NCI-H187 (cell line): ENCODE data around the gene HNRNPH3.

Source experiments
- DNase-seq, 2 experiments: peaks; one replicate each; lab custom pipeline; 2025; lab: John Stamatoyannopoulos, UW

The HNRNPH3 gene

DNA sequence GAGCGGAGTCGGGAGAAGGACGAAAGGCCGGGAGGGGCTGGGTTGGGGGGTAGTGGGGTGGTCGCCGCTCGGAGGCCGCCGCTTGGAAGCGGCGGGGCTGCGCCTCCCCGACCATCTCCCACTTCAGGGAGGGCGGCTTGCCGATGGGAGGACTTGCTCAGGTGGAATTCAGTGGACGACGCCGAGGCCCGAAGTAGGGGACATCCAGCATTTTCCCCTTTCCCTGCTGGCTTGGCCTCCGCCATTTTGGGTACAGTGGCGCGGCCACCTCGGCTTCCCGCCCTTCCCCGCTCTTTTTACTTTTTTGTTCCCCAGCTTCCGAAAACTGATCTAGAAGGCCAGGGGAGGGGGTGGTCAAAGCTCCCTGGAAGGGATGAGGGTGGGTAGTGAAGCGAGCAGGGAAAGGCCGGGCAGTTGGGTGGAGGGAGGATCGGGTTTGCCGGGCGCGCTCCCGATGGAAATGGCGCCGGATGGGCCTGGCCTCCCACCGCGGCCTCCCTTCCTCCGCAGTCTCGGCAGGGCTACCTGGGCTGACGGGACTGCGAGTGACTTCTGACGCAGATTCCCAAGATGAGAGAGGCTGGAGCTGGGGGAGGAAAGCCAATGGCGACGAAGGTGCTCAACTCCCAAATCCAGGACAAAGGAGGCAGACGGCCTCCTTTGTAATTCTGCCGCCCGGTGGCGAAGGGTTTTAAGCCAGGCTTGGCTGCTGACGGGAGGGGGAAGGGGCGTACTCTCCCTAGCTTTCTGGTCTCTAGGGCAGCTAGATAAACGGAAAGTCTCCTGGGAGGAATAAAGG, 594 bp downstream of the HNRNPH3 start, which contains the start of gene PBLD:
TSS of gene PBLD (minus strand) at position 670 of the 799 bp plus-strand sequence. CDS start 26,084 bp downstream, outside the sequence.
- DNase-seq = peak; percentile 33 to 69

DNA sequence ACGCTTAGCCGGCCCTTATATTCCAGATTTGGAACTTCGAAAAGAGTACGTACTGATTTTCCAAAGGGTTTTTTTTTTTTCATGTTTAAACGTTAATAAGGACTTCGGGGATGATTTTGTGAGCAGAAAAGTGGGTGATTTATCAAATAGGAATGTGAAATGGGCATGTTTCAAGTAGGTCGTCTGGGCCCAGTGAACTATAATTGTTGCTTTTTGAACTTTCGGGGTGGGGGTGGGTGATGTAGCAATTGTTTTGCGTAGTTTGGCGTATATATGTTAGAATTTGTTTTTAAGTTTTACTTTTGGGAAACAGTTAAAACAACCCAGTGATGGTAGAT, 1.2 kb downstream of the HNRNPH3 start:
- DNase-seq = no peak

GRCh38 chr10:68333440-68334431, 1.9 kb downstream of the HNRNPH3 start:
- DNase-seq = no peak

DNA sequence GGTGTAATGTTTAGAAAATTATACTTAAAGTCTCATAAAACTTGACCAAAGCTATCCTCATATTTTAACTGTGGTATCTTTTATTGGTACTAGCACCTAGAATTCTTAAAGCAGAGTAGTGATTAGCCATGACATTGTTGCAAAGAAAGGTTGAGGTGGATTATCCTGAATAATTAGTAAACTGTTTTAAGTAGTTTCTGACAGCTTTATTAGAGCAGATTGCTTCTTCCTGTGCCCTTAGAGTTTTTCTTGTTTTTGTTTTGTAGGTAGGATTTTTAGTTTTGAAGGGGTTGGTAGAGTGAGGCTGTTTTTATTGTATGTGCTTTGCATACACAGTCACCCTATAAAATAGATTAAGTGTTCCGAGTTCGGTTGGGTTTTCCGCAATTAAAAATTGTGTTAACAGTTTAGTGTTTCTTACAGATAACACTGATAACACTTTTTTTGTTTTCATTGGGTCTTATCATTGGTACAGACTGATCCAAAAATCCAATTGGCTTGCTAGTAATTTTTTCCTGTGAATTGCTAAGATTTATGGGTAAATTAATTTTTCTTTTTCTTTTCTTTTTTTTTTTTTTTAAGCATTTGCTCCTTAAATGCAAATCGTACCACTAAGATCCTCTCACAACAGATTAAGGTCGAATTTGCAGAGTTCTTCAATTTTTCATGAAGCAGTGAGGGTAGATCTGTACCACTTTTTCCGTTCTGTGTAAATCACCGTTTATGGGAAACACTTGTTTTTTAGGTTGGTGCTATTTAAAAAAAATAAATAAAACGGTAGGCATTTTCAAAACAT, 3.0 kb downstream of the HNRNPH3 start:
- DNase-seq = no peak

GRCh38 chr10:68336754-68337351, 5.0 kb downstream of the HNRNPH3 start:
- DNase-seq = no peak

DNA sequence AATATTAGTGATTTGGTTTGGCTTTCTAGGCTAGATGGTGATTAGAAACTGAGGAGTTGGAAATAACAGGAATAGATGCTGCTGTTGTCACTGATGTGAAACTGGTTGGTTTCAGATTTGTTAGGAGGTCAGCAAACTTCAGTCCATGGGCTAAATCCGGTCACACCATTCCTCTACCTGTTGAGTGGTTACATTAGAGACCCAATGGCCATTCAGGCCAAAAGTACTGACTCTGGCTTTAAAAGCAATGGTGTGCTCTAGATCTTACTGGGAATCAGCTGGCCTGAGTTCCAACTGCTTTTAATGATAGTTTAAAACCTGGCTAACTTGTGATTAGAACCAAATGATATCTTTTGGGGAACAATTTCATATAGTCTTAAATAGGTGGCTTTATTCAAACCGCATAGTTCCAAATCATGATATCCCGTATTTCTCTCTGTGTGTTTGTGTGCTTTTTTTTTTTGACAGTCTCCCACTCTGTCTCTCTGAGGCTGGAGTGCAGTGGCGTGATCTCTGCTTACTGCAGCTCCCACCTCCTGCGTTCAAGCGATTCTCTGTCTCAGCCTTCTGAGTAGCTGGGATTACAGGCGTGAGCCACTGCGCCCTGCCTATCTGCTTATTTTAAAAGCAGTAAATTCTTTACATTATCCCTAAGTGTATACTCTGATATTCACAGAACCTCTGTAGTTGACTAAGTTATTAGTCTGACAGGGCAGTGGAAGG, 8.7 kb downstream of the HNRNPH3 start:
- no peak for DNase-seq

DNA sequence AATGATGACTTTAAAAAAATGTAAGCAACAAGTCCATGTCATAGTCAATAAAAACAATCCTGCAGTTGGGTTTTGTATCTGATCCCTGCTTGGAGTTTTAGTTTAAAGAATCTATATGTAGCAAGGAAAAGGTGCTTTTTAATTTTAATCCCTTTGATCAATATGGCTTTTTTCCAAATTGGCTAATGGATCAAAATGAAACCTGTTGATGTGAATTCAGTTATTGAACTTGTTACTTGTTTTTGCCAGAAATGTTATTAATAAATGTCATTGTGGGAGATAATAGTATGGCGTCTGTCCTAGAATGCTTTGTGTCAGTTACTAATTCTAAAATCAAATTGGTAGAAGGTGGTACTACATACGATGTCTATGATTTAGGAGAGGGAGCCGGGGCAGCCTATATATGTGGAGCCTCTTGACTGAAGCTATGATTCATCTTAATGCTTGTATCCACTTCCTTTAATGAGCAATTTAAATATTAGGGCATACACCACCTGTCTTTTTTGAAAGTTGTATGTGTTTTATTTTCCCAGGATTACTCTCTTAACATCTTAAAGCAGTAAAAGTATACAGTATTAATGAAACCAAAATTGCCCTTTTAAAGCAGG, 11.1 kb downstream of the HNRNPH3 start:
- DNase-seq = no peak

DNA sequence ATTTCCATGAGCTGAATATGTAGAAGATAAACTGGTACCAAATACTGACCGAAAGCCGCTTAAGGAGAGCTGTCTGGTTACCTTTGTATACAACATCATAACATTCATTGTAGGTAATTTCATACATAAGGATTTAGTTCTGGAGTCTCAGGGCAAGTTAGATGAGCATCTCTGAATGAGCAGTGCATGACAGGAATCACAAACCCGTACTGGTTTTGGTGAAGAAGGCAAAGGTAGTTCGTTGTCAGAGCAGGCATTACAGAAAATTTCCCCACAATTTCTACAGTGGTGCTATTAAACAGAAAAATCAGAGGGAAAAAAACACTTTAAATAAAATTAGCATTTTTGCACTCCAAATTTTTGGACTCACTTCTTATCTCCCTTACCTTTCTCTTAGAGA, 13.8 kb downstream of the HNRNPH3 start:
- no peak for DNase-seq

- no peak for DNase-seq
Measured at GRCh38 chr10:68346774-68347173, 14.9 kb downstream of the HNRNPH3 start.

DNA sequence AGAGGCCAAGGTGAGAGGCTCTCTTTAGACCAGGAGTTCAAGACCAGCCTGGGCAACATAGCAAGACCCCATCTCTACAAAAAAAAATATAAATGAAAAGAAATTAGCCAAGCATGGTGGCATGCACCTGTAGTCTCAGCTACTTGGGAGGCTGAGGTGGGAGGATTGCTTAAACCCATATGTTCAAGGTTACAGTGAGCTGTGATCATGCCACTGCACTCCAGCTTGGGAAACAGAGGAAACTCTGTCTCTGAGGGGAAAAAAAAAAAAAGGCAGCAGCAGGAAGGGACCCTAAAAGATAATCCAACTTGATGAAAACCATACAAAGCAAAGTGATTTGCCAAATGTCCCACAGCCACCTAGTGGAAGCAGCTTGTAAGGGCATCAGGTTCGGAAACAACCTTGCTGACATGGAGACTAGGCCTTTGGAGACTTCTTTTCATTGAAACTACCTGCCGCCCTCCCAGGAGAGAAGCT, 16.4 kb downstream of the HNRNPH3 start:
- no peak for DNase-seq

GRCh38 chr10:68353537-68353936, 21.7 kb downstream of the HNRNPH3 start:
- DNase-seq = no peak

GRCh38 chr10:68359189-68359588, 27.3 kb downstream of the HNRNPH3 start:
- no peak for DNase-seq

GRCh38 chr10:68362590-68362989, 30.7 kb downstream of the HNRNPH3 start:
- DNase-seq = no peak

DNA sequence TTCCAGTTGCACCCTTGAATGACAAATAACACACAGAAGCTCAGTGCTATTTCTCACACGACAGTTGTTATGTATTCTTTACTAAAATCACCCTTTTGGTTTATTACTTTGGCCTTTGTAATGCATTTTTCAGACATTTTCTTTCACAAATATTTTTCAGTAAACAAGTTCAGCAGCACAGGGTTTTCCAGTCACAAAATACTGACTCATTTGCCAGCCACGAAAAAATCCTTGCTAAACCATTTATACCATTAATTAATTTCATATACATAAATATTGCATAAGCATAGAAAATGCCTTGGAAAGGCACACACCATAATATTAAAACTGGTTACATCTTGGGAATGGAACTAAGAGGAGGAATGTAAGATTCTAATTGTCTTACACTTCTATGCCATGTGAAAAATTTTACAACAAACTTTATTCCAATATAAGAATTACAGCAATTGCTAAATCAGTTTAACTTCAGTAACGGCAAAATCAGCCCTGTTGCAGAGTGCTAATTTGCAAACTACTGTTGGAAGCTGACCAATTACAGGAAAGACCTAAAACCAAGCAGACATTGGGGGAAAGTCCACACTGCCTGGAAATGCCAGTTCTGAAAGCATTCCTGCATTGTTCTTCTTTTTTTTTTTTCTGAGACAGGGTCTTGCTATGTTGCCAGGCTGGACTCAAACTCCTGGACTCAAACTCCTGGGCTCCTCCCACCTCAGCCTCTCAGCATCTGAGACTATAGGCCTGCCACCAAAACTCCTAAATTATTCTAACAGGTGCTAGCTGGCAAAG, 32.4 kb downstream of the HNRNPH3 start:
- no peak for DNase-seq

GRCh38 chr10:68365611-68366010, 33.7 kb downstream of the HNRNPH3 start:
- no peak for DNase-seq

DNA sequence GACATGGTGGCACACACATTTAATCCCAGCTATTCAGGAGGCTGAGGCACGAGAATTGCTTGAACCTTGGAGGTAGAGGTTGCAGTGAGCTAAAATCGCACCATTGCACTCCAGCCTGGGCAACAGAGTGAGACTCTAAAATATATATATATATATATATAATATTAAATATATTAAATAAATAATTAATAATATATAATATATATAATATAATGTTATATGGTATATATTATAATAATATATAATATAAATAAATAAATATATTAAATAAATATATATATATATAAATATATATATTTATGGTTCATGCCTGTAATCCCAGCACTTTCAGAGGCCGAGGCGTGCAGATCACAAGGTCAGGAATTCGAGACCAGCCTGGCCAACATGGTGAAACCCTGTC, 34.7 kb downstream of the HNRNPH3 start:
- no peak for DNase-seq

GRCh38 chr10:68367121-68367520, 35.3 kb downstream of the HNRNPH3 start:
- DNase-seq = no peak

- DNase-seq = no peak
Measured at GRCh38 chr10:68371604-68372003, 39.7 kb downstream of the HNRNPH3 start.

DNA sequence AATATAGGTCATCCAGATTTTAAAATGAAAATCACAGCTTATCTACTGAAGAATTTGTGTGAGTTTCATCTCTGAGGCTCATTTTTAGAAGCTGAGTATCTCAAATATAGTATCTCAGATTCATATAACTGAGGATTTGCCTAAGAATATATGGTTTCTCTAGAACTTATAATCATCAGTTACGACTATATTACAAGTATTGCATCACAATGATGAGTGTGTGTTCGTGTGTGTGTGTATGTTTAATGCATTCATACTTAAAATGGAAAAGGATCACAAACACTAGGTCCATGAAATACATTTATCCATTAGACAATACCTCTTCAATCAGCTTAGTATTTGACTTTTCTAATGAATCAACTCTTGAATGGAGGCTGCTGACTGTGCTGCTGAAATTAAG, 53.9 kb downstream of the HNRNPH3 start:
- no peak for DNase-seq
